ENCODE results near the gene HOMER3. TPM values are rescaled to one million over a fixed set of nuclear protein-coding genes. Genes with fewer than 3 reads are reported as not detected.

HOMER3 gene
- total and polyA plus RNA-seq, 10 of the 15 experiments (the other 5 are each of a cell fraction or from before 2014, with no cell fraction given), result 0.18 to 10.6 (median 0.50) TPM; not detected in 2

DNA sequence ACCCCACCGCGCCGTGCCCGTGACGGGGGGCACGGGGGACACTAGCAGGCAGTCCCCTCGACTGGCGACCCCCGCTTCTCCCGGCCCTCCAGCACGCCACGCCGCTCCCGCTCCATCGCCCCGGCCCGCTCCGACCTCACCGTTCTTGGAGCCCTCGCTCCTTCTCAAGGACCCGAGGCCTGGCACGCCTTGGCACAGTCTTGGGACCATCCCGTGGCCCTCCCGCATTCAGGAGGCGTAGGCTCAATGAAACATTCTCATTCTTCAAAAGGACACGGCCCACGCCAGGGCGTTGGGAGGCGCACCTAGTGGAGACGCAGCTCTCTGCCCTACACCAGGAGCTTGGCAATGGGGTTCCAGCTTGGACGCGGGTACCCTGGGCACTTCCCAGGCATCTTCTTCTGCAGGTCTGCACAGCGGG, 44.6 kb downstream of the HOMER3 start:
- H3K4me1 ChIP-seq (ENCODE audit: control insufficient read depth, insufficient read depth, low read length), result no peaks in the 10 kb centered on the region
- ChIA-PET RAD21 (ENCODE audit: unreplicated experiment) (no interaction called here), POLR2A (no interaction called here), SMC1A (ENCODE audit: uncharacterized antibody, unreplicated experiment) (no interaction called here), CTCF (no interaction called here)
- FAIRE-seq (no peak), DNase-seq (ENCODE audit: low read depth, low spot score) (no peak), ATAC-seq (no peak)
- no peak overlapping the region for H3K27ac ChIP-seq (ENCODE audit: control insufficient read depth, insufficient read depth)
- H4K20me1 ChIP-seq (ENCODE audit: control insufficient read depth, insufficient read depth), result no peaks in the 10 kb centered on the region
- H3K4me2 ChIP-seq (ENCODE audit: control insufficient read depth, insufficient read depth), result no peak overlapping the region
- peaks cover 2 to 4% of the 10 kb centered on the region in 2 experiments; a peak in 2 of 4 replicates for H3K36me3 ChIP-seq (ENCODE audit: control insufficient read depth in 2 of 2, insufficient read depth in 2 of 2, low read length in 1 of 2)
- in situ Hi-C loops (cut with MboI) (no loop called here), intact Hi-C loops (cut with micrococcal nuclease; ENCODE audit: unreplicated experiment) (no loop called here)
- no peak overlapping the region for H3K9ac ChIP-seq (ENCODE audit: control insufficient read depth, insufficient read depth, low read length)
- no peaks in the 10 kb centered on the region for H3K79me2 ChIP-seq (ENCODE audit: control insufficient read depth, insufficient read depth, low read length)
- no TSS peak for BruUV-seq (replicated peaks)
- no peaks in the 10 kb centered on the region for H3K9me3 ChIP-seq (replicated peaks; ENCODE audit: control insufficient read depth, insufficient read depth, low read length)
- H2AFZ ChIP-seq (ENCODE audit: control insufficient read depth, low read depth, low read length), result no peak overlapping the region
- peaks cover 4% of the 10 kb centered on the region in 2 experiments; a peak in 3 of 4 replicates for H3K27me3 ChIP-seq (replicated peaks in 1 of 2; ENCODE audit: control insufficient read depth in 2 of 2, insufficient read depth in 2 of 2, low read length in 1 of 2)
- no peak overlapping the region for H3K4me3 ChIP-seq
- TF ChIP-seq, protein P1, sequence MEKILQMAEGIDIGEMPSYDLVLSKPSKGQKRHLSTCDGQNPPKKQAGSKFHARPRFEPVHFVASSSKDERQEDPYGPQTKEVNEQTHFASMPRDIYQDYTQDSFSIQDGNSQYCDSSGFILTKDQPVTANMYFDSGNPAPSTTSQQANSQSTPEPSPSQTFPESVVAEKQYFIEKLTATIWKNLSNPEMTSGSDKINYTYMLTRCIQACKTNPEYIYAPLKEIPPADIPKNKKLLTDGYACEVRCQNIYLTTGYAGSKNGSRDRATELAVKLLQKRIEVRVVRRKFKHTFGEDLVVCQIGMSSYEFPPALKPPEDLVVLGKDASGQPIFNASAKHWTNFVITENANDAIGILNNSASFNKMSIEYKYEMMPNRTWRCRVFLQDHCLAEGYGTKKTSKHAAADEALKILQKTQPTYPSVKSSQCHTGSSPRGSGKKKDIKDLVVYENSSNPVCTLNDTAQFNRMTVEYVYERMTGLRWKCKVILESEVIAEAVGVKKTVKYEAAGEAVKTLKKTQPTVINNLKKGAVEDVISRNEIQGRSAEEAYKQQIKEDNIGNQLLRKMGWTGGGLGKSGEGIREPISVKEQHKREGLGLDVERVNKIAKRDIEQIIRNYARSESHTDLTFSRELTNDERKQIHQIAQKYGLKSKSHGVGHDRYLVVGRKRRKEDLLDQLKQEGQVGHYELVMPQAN (conservative IDR thresholded peaks at IDR 0.05), result no peak
- TF ChIP-seq KDM1A (IDR thresholded peaks at IDR 0.05; ENCODE audit: borderline replicate concordance) (no peak), SP1 (IDR thresholded peaks at IDR 0.05; ENCODE audit: low read depth, low read length) (no peak), TAF1 (IDR thresholded peaks at IDR 0.05; ENCODE audit: borderline replicate concordance, low read depth, low read length) (no peak), ZNF24 (IDR thresholded peaks at IDR 0.05) (no peak), CBX3 (IDR thresholded peaks at IDR 0.05; ENCODE audit: borderline replicate concordance, low read depth) (no peak)
- WGBS (ENCODE audit: insufficient coverage, insufficient replicate concordance, low lambda C conversion rate, missing lambda C conversion rate), result 3% methylated on average over 21 of the region's 33 CpGs

Data from GM12878 (cell line).